ENCODE data around the gene NAA80. TPM values are rescaled to one million over a fixed set of nuclear protein-coding genes. Genes with fewer than 3 reads are reported as not detected.
A peak's percentile ranks its signal among the peaks of the same experiment; 100 is the strongest.

Gene NAA80
- total and polyA plus RNA-seq, 8 donors: 2.6 to 15.6 (median 5.2) TPM

DNA sequence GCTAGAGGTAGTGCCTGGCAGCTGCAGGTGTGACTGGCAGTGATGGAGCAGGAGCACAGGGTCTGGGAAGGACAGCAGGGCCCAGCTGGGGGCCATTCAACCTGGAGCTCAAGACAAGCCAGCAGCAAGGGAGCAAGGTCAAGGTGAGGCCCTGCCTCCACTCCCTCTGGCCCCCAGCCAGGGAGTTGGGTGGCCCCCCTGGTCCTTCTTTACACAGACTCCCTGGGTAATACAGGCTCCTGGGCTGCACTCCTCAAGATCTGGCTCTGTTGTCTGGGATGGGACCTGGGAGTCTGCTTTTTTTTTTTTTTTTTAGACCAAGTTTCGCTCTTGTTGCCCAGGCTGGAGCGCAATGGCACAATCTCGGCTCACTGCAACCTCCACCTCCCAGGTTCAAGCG is 48.7 kb downstream of the NAA80 start:
- intact Hi-C loops (cut with DNase I): loop anchor here in 1 of 3 donors (10.0 kb wide), 1 partner anchor 74 kb away; the partner anchor contains the start of genes HYAL2 and TUSC2
- H3K27ac ChIP-seq: no peak overlapping the region
- H3K9me3 ChIP-seq: no peaks in the 10 kb centered on the region
- no peak for FAIRE-seq
- no peaks in the 10 kb centered on the region for H3K27me3 ChIP-seq
- no peak overlapping the region for H3K4me3 ChIP-seq
- no peak for DNase-seq
- H3K36me3 ChIP-seq: peaks cover 0 to 8% (median 6%) of the 10 kb centered on the region in 3 donors
- peaks cover 0 to 7% (median 4%) of the 10 kb centered on the region in 3 donors for H3K4me1 ChIP-seq
- 93 to 95% methylated on average over 4 of the region's 4 CpGs for WGBS, 2 donors
- TF ChIP-seq, protein P1, sequence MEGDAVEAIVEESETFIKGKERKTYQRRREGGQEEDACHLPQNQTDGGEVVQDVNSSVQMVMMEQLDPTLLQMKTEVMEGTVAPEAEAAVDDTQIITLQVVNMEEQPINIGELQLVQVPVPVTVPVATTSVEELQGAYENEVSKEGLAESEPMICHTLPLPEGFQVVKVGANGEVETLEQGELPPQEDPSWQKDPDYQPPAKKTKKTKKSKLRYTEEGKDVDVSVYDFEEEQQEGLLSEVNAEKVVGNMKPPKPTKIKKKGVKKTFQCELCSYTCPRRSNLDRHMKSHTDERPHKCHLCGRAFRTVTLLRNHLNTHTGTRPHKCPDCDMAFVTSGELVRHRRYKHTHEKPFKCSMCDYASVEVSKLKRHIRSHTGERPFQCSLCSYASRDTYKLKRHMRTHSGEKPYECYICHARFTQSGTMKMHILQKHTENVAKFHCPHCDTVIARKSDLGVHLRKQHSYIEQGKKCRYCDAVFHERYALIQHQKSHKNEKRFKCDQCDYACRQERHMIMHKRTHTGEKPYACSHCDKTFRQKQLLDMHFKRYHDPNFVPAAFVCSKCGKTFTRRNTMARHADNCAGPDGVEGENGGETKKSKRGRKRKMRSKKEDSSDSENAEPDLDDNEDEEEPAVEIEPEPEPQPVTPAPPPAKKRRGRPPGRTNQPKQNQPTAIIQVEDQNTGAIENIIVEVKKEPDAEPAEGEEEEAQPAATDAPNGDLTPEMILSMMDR (IDR thresholded peaks at IDR 0.05): no peak
- ATAC-seq: no peak

DNA sequence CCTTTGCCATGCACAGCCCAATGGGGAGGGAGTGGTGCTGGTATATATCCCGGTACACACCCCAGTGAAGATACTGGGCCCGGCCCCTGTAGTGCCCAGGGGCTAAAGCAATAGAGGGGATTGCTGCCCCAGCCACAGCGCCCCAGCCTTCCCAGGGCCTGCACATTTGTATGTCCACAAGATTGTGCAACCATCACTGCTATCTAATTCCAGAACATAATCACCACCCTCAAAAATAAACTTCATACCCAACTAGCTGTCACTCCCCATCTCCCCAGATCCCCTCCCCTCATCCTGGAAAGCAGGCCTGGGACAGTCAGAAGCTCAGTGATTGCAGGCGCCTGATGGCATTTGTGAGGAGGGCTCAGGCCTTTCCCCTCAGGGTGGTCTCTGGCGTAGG is 49.7 kb downstream of the NAA80 start:
- intact Hi-C loops (cut with DNase I): no loop called here
- H3K27ac ChIP-seq: no peak overlapping the region
- 93 to 97% methylated on average over 5 of the region's 5 CpGs for WGBS, 2 donors

DNA sequence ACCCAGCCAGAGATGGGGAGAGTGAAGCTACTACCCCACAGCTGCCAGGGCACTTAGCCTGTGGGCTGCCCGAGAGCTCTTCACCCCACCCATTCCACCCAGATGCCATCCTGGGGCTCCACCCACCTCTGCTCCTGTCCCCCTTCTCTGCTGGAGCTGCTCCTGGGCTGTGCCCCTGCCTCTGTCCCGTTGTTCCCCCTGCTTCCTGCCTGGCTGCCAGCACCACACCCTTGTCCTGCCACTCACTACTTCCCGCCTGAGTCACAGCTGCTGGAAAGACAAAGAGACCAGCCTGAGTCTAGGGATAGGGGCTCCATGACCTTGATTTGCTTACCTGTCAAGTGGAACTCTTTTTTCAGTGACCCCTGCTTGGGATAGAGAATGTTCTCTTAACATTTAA is 50.8 kb downstream of the NAA80 start:
- intact Hi-C loops (cut with DNase I): no loop called here
- 41 to 46% methylated on average over 3 of the region's 3 CpGs for WGBS, 2 donors
- DNase-seq (no peak), ATAC-seq (no peak), FAIRE-seq (no peak)
- peaks cover 0 to 15% (median 5%) of the 10 kb centered on the region in 3 donors for H3K4me1 ChIP-seq
- H3K4me3 ChIP-seq: no peak overlapping the region
- no peaks in the 10 kb centered on the region for H3K9me3 ChIP-seq
- H3K27ac ChIP-seq: peak overlapping the region in 1 of 4 donors; percentile 44
- TF ChIP-seq, protein P1 (IDR thresholded peaks at IDR 0.05): no peak
- H3K27me3 ChIP-seq: no peaks in the 10 kb centered on the region
- peaks cover 0 to 6% (median 4%) of the 10 kb centered on the region in 3 donors for H3K36me3 ChIP-seq

More for the DNA sequence above, 49.7 kb downstream of the NAA80 start:
- Histone ChIP-seq H3K9me3 (no peaks in the 10 kb centered on the region), H3K4me1 (peaks cover 0 to 12% (median 5%) of the 10 kb centered on the region in 3 donors), H3K4me3 (no peak overlapping the region), H3K27me3 (no peaks in the 10 kb centered on the region), H3K36me3 (peaks cover 0 to 6% (median 4%) of the 10 kb centered on the region in 3 donors)
- TF ChIP-seq, protein P1 (IDR thresholded peaks at IDR 0.05): no peak
- DNase-seq: no peak
- FAIRE-seq: no peak
- no peak for ATAC-seq

DNA sequence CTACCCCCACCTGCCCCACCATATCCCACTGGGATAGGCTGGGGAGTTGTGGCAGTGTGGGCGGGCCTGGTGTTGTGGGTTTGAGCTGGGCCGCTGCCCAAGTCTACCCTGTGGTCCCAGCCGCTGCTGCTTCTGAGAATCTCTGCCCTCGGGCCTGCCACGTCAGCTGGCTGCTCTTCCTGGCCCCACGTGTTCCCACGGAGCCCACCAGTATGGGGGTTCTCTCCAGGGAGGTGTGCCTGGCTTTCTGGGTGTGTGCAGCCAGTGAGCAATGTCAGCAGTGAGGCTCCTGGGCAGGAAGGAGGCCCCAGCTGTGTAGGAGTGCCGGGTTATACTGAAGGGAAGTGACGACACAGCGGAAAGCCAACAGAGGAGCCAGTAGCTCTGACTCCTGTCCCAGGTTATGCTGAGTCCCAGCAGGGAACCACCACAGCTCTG is 52.7 kb downstream of the NAA80 start:
- DNase-seq (no peak), ATAC-seq (peak in 3 of 4 donors; percentile 4 to 31 (median 16)), FAIRE-seq (no peak)
- intact Hi-C loops (cut with DNase I): no loop called here
- H3K36me3 ChIP-seq: no peaks in the 10 kb centered on the region
- TF ChIP-seq, protein P1 (IDR thresholded peaks at IDR 0.05): no peak
- H3K27ac ChIP-seq: peak overlapping the region in 3 of 4 donors; percentile 18 to 73 (median 70)
- no peaks in the 10 kb centered on the region for H3K27me3 ChIP-seq
- H3K4me3 ChIP-seq: peak overlapping the region in 1 of 4 donors; percentile 56
- 35 to 40% methylated on average over 10 of the region's 10 CpGs for WGBS, 2 donors
- peaks cover 0 to 24% (median 5%) of the 10 kb centered on the region in 3 donors for H3K4me1 ChIP-seq
- no peaks in the 10 kb centered on the region for H3K9me3 ChIP-seq

Other genes with a start within 250 kb of the NAA80 start
- 10 to 100 TPM; 42.5 to 96.9 (median 65.1) TPM for gene RBM5, start 210.5 kb downstream of the NAA80 start, total RNA-seq
- 100 to 1,000 TPM in 1 of 2 donors, 10 to 100 TPM in 1; 97.2 to 186 TPM for gene RBM5, start 210.5 kb downstream of the NAA80 start, polyA plus RNA-seq
- 1 to 10 TPM; 1.4 to 7.7 (median 2.9) TPM for gene SEMA3F, start 144.1 kb downstream of the NAA80 start, total RNA-seq
- 1 to 10 TPM; 7.1 to 8.8 TPM for gene SEMA3F, start 144.1 kb downstream of the NAA80 start, polyA plus RNA-seq
- not detected for gene GNAT1, start 107.8 kb downstream of the NAA80 start, total RNA-seq
- not detected for gene GNAT1, start 107.8 kb downstream of the NAA80 start, polyA plus RNA-seq
- 10 to 100 TPM; 21.2 to 57.9 (median 38.6) TPM for gene SLC38A3, start 94.1 kb downstream of the NAA80 start, total RNA-seq
- 10 to 100 TPM; 35.2 to 40.8 TPM for gene SLC38A3, start 94.1 kb downstream of the NAA80 start, polyA plus RNA-seq
- 100 to 1,000 TPM in 1 of 6 donors, 10 to 100 TPM in 5; 26.9 to 104 (median 42.9) TPM for gene GNAI2, start 63.2 kb downstream of the NAA80 start, total RNA-seq
- 10 to 100 TPM; 54.1 to 97.6 TPM for gene GNAI2, start 63.2 kb downstream of the NAA80 start, polyA plus RNA-seq
- 10 to 100 TPM; 27.5 to 53.5 (median 33.2) TPM for gene SEMA3B, start 30.3 kb downstream of the NAA80 start, total RNA-seq
- gene SEMA3B, start 30.3 kb downstream of the NAA80 start, polyA plus RNA-seq: 100 to 1,000 TPM; 118 to 223 TPM
- under 1 TPM in 1 of 6 donors, not detected in 5; 0.12 TPM for gene LSMEM2, start 20.3 kb downstream of the NAA80 start, total RNA-seq
- 1 to 10 TPM in 1 of 2 donors, under 1 TPM in 1; 0.15 to 2.1 TPM for gene LSMEM2, start 20.3 kb downstream of the NAA80 start, polyA plus RNA-seq
- 10 to 100 TPM; 47.1 to 81.6 (median 55.1) TPM for gene IFRD2, start 7.0 kb downstream of the NAA80 start, total RNA-seq
- 100 to 1,000 TPM; 101 to 117 TPM for gene IFRD2, start 7.0 kb downstream of the NAA80 start, polyA plus RNA-seq
- 1 to 10 TPM in 1 of 6 donors, under 1 TPM in 5; 0.46 to 1.3 (median 0.65) TPM for gene HYAL3, start within 50 bp of the NAA80 start, total RNA-seq
- gene HYAL3, start within 50 bp of the NAA80 start, polyA plus RNA-seq: 1 to 10 TPM; 1.6 to 2.1 TPM
- 1 to 10 TPM; 3.1 to 7.1 (median 5.7) TPM for gene HYAL1, start 4.2 kb upstream of the NAA80 start, total RNA-seq
- gene HYAL1, start 4.2 kb upstream of the NAA80 start, polyA plus RNA-seq: 10 to 100 TPM in 1 of 2 donors, 1 to 10 TPM in 1; 8.2 to 11.7 TPM
- 10 to 100 TPM in 4 of 6 donors, 1 to 10 TPM in 2; 6.3 to 22.1 (median 13.3) TPM for gene HYAL2, start 23.3 kb upstream of the NAA80 start, total RNA-seq
- 10 to 100 TPM; 28.4 to 39.5 TPM for gene HYAL2, start 23.3 kb upstream of the NAA80 start, polyA plus RNA-seq
- gene TUSC2, start 28.8 kb upstream of the NAA80 start, total RNA-seq: 10 to 100 TPM; 10.2 to 18.7 (median 16.1) TPM
- gene TUSC2, start 28.8 kb upstream of the NAA80 start, polyA plus RNA-seq: 10 to 100 TPM; 20.8 to 21.8 TPM
- 10 to 100 TPM; 10.3 to 23.0 (median 12.2) TPM for gene RASSF1, start 41.4 kb upstream of the NAA80 start, total RNA-seq
- 10 to 100 TPM; 17.5 to 29.5 TPM for gene RASSF1, start 41.4 kb upstream of the NAA80 start, polyA plus RNA-seq
- gene ZMYND10, start 46.3 kb upstream of the NAA80 start, total RNA-seq: 1 to 10 TPM in 3 of 6 donors, under 1 TPM in 3; 0.35 to 1.3 (median 1.1) TPM
- gene ZMYND10, start 46.3 kb upstream of the NAA80 start, polyA plus RNA-seq: 1 to 10 TPM; 5.1 to 8.3 TPM
- 10 to 100 TPM; 17.1 to 29.2 (median 18.6) TPM for gene NPRL2, start 51.4 kb upstream of the NAA80 start, total RNA-seq
- 10 to 100 TPM; 40.9 to 41.8 TPM for gene NPRL2, start 51.4 kb upstream of the NAA80 start, polyA plus RNA-seq
- gene CYB561D2, start 51.5 kb upstream of the NAA80 start, total RNA-seq: 10 to 100 TPM in 4 of 6 donors, 1 to 10 TPM in 2; 8.6 to 14.2 (median 12.8) TPM
- gene CYB561D2, start 51.5 kb upstream of the NAA80 start, polyA plus RNA-seq: 10 to 100 TPM; 15.3 to 30.4 TPM
- 10 to 100 TPM; 13.8 to 22.3 (median 16.1) TPM for gene TMEM115, start 60.1 kb upstream of the NAA80 start, total RNA-seq
- gene TMEM115, start 60.1 kb upstream of the NAA80 start, polyA plus RNA-seq: 10 to 100 TPM; 25.0 to 29.2 TPM
- 1 to 10 TPM; 1.1 to 4.6 (median 2.2) TPM for gene CACNA2D2, start 204.2 kb upstream of the NAA80 start, total RNA-seq
- 10 to 100 TPM in 1 of 2 donors, 1 to 10 TPM in 1; 5.7 to 19.5 TPM for gene CACNA2D2, start 204.2 kb upstream of the NAA80 start, polyA plus RNA-seq